ENCODE results near the gene UBR4. TPM values are rescaled to one million over a fixed set of nuclear protein-coding genes. Genes with fewer than 3 reads are reported as not detected.

The UBR4 gene
- total and polyA plus RNA-seq, 2 of the 8 experiments (the other 6 are each of a cell fraction or from before 2014, with no cell fraction given) = 139 to 152 TPM

GRCh38 chr1:19036041-19036812 is 173.8 kb downstream of the UBR4 start:
- H3K4ac ChIP-seq (replicated peaks; ENCODE audit: insufficient read length, low read depth, low read length) = no peak overlapping the region
- peak overlapping the region; percentile 48; the same call in 1 of the 2 replicates for H3K18ac ChIP-seq (ENCODE audit: extremely low read depth, low read length)
- H2BK15ac ChIP-seq (ENCODE audit: low read length) = no peak overlapping the region
- H2BK5ac ChIP-seq (ENCODE audit: low read depth, low read length) = no peak overlapping the region
- 92% methylated on average over 17 of the region's 17 CpGs; no CpG with 5 or more reads in 1 of the 2 experiments for WGBS, 2 experiments (ENCODE audit: extremely low coverage in 1 of 2, insufficient coverage in 1 of 2, insufficient read length in 1 of 2, insufficient replicate concordance in 2 of 2, low coverage in 1 of 2, low lambda C conversion rate in 2 of 2, missing lambda C conversion rate in 1 of 2)
- DNase-seq (ENCODE audit: low read depth in 1 of 2, low spot score in 2 of 2) (no peak), FAIRE-seq (no peak)
- H3K23ac ChIP-seq (ENCODE audit: insufficient read length) = no peak overlapping the region
- no peak overlapping the region for H4K8ac ChIP-seq (ENCODE audit: extremely low read depth, insufficient read depth, low read length)
- no peaks in the 10 kb centered on the region for H4K20me1 ChIP-seq (replicated peaks in 1 of 2; ENCODE audit: control insufficient read depth in 1 of 2, insufficient read depth in 2 of 2, low read length in 2 of 2)
- H3K4me1 ChIP-seq (replicated peaks in 1 of 4; ENCODE audit: control insufficient read depth in 3 of 4, insufficient read depth in 4 of 4, low read length in 3 of 4) = no peaks in the 10 kb centered on the region; a peak in 1 of 7 replicates
- H3K36me3 ChIP-seq (ENCODE audit: control insufficient read depth in 2 of 4, insufficient read depth in 4 of 4, low read length in 3 of 4) = no peaks in the 10 kb centered on the region
- no peaks in the 10 kb centered on the region for H3K79me2 ChIP-seq (ENCODE audit: control insufficient read depth in 1 of 2, insufficient read depth in 2 of 2, low read length in 2 of 2)
- CTCF ChIA-PET (ENCODE audit: partially characterized antibody) = interaction anchor here (0.9 to 2.5 kb wide), 6 partner anchors 13 to 129 kb away, joined by 3 to 6 read pairs (median 3); no protein-coding TSS in a partner anchor
- no peak overlapping the region for H3K9ac ChIP-seq (replicated peaks in 1 of 4; ENCODE audit: extremely low read depth in 1 of 4, low read depth in 3 of 4, low read length in 3 of 4)
- H3K9me3 ChIP-seq (ENCODE audit: insufficient read depth in 2 of 2, low read depth in 1 of 2, low read length in 1 of 2) = no peaks in the 10 kb centered on the region
- H3K23me2 ChIP-seq (ENCODE audit: low read depth, low read length) = no peaks in the 10 kb centered on the region
- POLR2A ChIA-PET (ENCODE audit: partially characterized antibody) = interaction anchor here (1.0 kb wide), 1 partner anchor 12 kb away, joined by 3 read pairs; no protein-coding TSS in a partner anchor
- no peaks in the 10 kb centered on the region for H3K79me1 ChIP-seq (ENCODE audit: low read depth, low read length)
- H3K27ac ChIP-seq (ENCODE audit: low read depth, low read length) = no peak overlapping the region
- H3K4me2 ChIP-seq (ENCODE audit: insufficient read depth in 1 of 2, low read depth in 2 of 2, low read length in 2 of 2) = no peak overlapping the region
- no peak overlapping the region for H4K5ac ChIP-seq (ENCODE audit: insufficient read length, low read depth, low read length)
- no peak overlapping the region for H2BK20ac ChIP-seq (ENCODE audit: low read length)
- no peak overlapping the region for H2BK120ac ChIP-seq (replicated peaks; ENCODE audit: low read depth, low read length)
- H2BK12ac ChIP-seq (ENCODE audit: low read depth, low read length) = peak overlapping the region; percentile 39; the same call in 1 of the 2 replicates
- H3K14ac ChIP-seq (ENCODE audit: insufficient read length) = no peak overlapping the region
- H2AK5ac ChIP-seq (ENCODE audit: low read depth, low read length) = no peak overlapping the region
- H4K91ac ChIP-seq (replicated peaks; ENCODE audit: insufficient read length, low read length) = no peak overlapping the region
- no peak overlapping the region for H2AFZ ChIP-seq (ENCODE audit: low read length)
- H3K56ac ChIP-seq (replicated peaks; ENCODE audit: insufficient read length, low read depth, low read length) = no peak overlapping the region
- H3K4me3 ChIP-seq (ENCODE audit: extremely low read depth in 1 of 4, insufficient read depth in 2 of 4, low read depth in 3 of 4, low read length in 4 of 4) = no peak overlapping the region
- H3K27me3 ChIP-seq (replicated peaks in 1 of 4; ENCODE audit: control insufficient read depth in 3 of 4, extremely low read depth in 1 of 4, insufficient read depth in 3 of 4, low read length in 3 of 4) = peaks cover 0 to 2% (median 0%) of the 10 kb centered on the region in 4 experiments; a peak in 1 of 7 replicates
- TF ChIP-seq SIN3A (conservative IDR thresholded peaks at IDR 0.05 in 1 of 2, IDR thresholded peaks at IDR 0.05 in 1 of 2; ENCODE audit: low read depth in 1 of 2, low read length in 2 of 2) (no peak), SP2 (IDR thresholded peaks at IDR 0.05; ENCODE audit: low read length) (no peak), RAD21 (IDR thresholded peaks at IDR 0.05 in 1 of 2, conservative IDR thresholded peaks at IDR 0.05 in 1 of 2; ENCODE audit: low read depth in 2 of 2, low read length in 2 of 2) (no peak), BACH1 (IDR thresholded peaks at IDR 0.05; ENCODE audit: low read length) (no peak), POU5F1 (IDR thresholded peaks at IDR 0.05; ENCODE audit: low read depth, low read length) (no peak), SAP30 (IDR thresholded peaks at IDR 0.05; ENCODE audit: insufficient read depth, insufficient replicate concordance, low read length) (no peak), SP1 (IDR thresholded peaks at IDR 0.05; ENCODE audit: low read depth, low read length) (no peak), PHF8 (conservative IDR thresholded peaks at IDR 0.05; ENCODE audit: low read depth, low read length) (no peak), MAFK (IDR thresholded peaks at IDR 0.05; ENCODE audit: low read depth, low read length) (no peak), CREB1 (IDR thresholded peaks at IDR 0.05) (no peak), RFX5 (IDR thresholded peaks at IDR 0.05; ENCODE audit: borderline replicate concordance, low read depth, low read length) (no peak), HDAC6 (IDR thresholded peaks at IDR 0.05; ENCODE audit: low read depth, low read length) (no peak)
